Endodermal cell (in vitro differentiated cells): ENCODE results near the gene NKX2-4. TPM values are rescaled to one million over a fixed set of nuclear protein-coding genes. Genes with fewer than 3 reads are reported as not detected.
"Not testable (repeated sequence)": the region's sequence is repeated elsewhere in the genome, so short reads cannot be mapped to it uniquely, and the experiment has no call there.

Experiments
- DNase-seq: peaks from one replicate; pipeline ENCODE4 v3.0.0-alpha.2; 2017
- H3K27ac ChIP-seq: 2 replicates; pipeline ENCODE4 v1.5.1; 2013; ENCODE audit warnings: mild to moderate bottlenecking, low read depth, low read length, moderate library complexity
- H3K27me3 ChIP-seq: 2 replicates; pipeline ENCODE4 v1.6.1; 2013; ENCODE audit warnings: mild to moderate bottlenecking, low read length, moderate library complexity; ENCODE audit not compliant: insufficient read depth, control insufficient read depth, poor library complexity, severe bottlenecking
- H3K36me3 ChIP-seq: 2 replicates; pipeline ENCODE4 v1.7.0; 2013; ENCODE audit warnings: mild to moderate bottlenecking, low read length, moderate library complexity; ENCODE audit not compliant: control insufficient read depth, insufficient read depth
- H3K4me1 ChIP-seq: one replicate; pipeline ENCODE4 v1.7.0; 2013; ENCODE audit warnings: low read length; ENCODE audit not compliant: control insufficient read depth, insufficient read depth
- H3K4me3 ChIP-seq: 2 replicates; pipeline ENCODE4 v1.5.1; 2013; ENCODE audit warnings: mild to moderate bottlenecking, low read length, moderate library complexity
- H3K9ac ChIP-seq: 2 replicates; pipeline ENCODE4 v1.6.1; 2013; ENCODE audit warnings: mild to moderate bottlenecking, low read length, moderate library complexity; ENCODE audit not compliant: poor library complexity, severe bottlenecking; ENCODE audit errors: extremely low read depth
- H3K9me3 ChIP-seq: 2 replicates; pipeline ENCODE4 v1.6.1; 2013; ENCODE audit warnings: mild to moderate bottlenecking, low read length, moderate library complexity; ENCODE audit not compliant: control insufficient read depth
- H3K27ac Mint-ChIP-seq: 2 replicates; pipeline ENCODE4 v1.8.0; 2020; ENCODE audit warnings: mixed read lengths
- H3K27me3 Mint-ChIP-seq: 2 replicates; pipeline ENCODE4 v1.8.0; 2021; ENCODE audit warnings: mild to moderate bottlenecking, mixed read lengths; ENCODE audit not compliant: insufficient read depth
- H3K36me3 Mint-ChIP-seq: 2 replicates; pipeline ENCODE4 v1.8.0; 2020; ENCODE audit warnings: low read depth, mixed read lengths
- H3K4me1 Mint-ChIP-seq: 2 replicates; pipeline ENCODE4 v1.8.0; 2020; ENCODE audit warnings: mixed read lengths
- H3K4me3 Mint-ChIP-seq: 2 replicates; pipeline ENCODE4 v1.8.0; 2020; ENCODE audit warnings: mild to moderate bottlenecking, moderate library complexity, mixed read lengths
- H3K9me3 Mint-ChIP-seq: 2 replicates; pipeline ENCODE4 v1.8.0; 2020; ENCODE audit warnings: mild to moderate bottlenecking, mixed read lengths
- WGBS, 2 experiments: methylation state at CpG; one replicate each; pipeline versions ENCODE4 v1.1.5 to v1.1.7; 2013; ENCODE audit warnings: missing lambda C conversion rate in 2 of 2, mixed read lengths in 1 of 2; ENCODE audit not compliant: insufficient coverage in 1 of 2, insufficient read length in 1 of 2; 5-methylcytosine and 5-hydroxymethylcytosine counted together
- total RNA-seq, 2 donors: library from RNA; stranded (reverse); fragmentation: NEBNext Ultra II Directional in 1 of 2; extraction: Animal tissue kit (Norgen Biotek cat#: 25700) in 1 of 2; gene quantifications; 2 replicates in 1 of 2; 3 replicates in 1 of 2; pipeline ENCODE4 v1.2.1, GENCODE V29; 2021
- TF ChIP-seq, protein P1 (sequence below): fragments of 200-600 bp; sonication (generic); conservative IDR thresholded peaks from 2 replicates; pipeline ENCODE4 v1.5.0; 2021; ENCODE audit warnings: antibody characterized with exemption, mild to moderate bottlenecking

The NKX2-4 gene
- total RNA-seq, 2 donors from 2014 or later, result not detected

DNA sequence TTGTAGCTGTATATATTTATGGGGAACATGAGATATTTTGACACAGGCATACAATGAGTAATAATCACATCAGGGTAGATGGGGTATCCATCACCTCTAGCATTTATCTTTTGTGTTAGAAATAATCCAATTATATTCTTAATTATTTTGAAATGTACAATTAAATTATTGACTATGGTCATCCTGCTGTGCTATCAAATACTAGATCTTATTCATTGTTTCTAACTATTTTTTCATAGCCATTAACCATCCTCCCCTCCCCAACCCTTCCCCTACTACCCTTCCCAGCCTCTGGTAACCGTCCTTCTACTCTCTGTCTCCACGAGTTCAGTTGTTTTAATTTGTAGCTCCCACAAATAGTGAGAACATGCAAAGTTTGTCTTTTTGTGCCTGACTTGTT is 28.5 kb downstream of the NKX2-4 start:
- H3K9me3 ChIP-seq, result no peaks in the 10 kb centered on the region
- DNase-seq, result no peak
- H3K4me3 Mint-ChIP-seq, result no peak overlapping the region
- no peaks in the 10 kb centered on the region for H3K4me1 ChIP-seq
- no peaks in the 10 kb centered on the region for H3K27me3 ChIP-seq
- no peak overlapping the region for H3K27ac Mint-ChIP-seq
- no peaks in the 10 kb centered on the region for H3K9me3 Mint-ChIP-seq
- 42 to 47% methylated on average over 2 of the region's 2 CpGs for WGBS, 2 experiments
- TF ChIP-seq, protein P1, sequence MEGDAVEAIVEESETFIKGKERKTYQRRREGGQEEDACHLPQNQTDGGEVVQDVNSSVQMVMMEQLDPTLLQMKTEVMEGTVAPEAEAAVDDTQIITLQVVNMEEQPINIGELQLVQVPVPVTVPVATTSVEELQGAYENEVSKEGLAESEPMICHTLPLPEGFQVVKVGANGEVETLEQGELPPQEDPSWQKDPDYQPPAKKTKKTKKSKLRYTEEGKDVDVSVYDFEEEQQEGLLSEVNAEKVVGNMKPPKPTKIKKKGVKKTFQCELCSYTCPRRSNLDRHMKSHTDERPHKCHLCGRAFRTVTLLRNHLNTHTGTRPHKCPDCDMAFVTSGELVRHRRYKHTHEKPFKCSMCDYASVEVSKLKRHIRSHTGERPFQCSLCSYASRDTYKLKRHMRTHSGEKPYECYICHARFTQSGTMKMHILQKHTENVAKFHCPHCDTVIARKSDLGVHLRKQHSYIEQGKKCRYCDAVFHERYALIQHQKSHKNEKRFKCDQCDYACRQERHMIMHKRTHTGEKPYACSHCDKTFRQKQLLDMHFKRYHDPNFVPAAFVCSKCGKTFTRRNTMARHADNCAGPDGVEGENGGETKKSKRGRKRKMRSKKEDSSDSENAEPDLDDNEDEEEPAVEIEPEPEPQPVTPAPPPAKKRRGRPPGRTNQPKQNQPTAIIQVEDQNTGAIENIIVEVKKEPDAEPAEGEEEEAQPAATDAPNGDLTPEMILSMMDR, result no peak
- H3K36me3 ChIP-seq, result peaks cover 75% of the 10 kb centered on the region
- no peak overlapping the region for H3K9ac ChIP-seq
- no peak overlapping the region for H3K4me3 ChIP-seq
- peaks cover 9% of the 10 kb centered on the region for H3K4me1 Mint-ChIP-seq
- no peak overlapping the region for H3K27ac ChIP-seq
- peaks cover 43% of the 10 kb centered on the region for H3K36me3 Mint-ChIP-seq
- no peaks in the 10 kb centered on the region for H3K27me3 Mint-ChIP-seq

DNA sequence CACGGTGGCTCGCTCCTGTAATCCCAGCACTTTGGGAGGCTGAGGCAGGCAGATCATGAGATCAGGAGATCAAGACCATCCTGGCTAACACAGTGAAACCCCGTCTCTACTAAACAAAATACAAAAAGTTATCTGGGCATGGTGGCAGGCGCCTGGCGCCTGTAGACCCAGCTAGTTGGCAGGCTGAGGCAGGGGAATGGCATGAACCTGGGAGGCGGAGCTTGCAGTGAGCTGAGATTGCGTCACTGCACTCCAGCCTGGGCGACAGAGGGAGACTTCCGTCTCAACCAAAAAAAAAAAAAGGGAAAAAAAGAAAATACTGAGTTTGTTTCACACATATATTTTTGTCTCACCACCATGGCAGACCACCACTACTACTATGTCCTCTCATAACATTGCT is 31.1 kb downstream of the NKX2-4 start:
- H3K27me3 Mint-ChIP-seq, H3K27ac ChIP-seq, H3K4me3 Mint-ChIP-seq, H3K4me3 ChIP-seq, H3K9me3 ChIP-seq, H3K27ac Mint-ChIP-seq, H3K27me3 ChIP-seq, H3K9ac ChIP-seq, H3K4me1 ChIP-seq, DNase-seq, H3K9me3 Mint-ChIP-seq: not testable (repeated sequence)
- peaks cover 86% of the 10 kb centered on the region for H3K36me3 ChIP-seq
- 89 to 98% methylated on average over 7 to 9 of the region's 9 CpGs for WGBS, 2 experiments
- Mint-ChIP-seq H3K4me1 (peaks cover 12% of the 10 kb centered on the region), H3K36me3 (peaks cover 56% of the 10 kb centered on the region)

DNA sequence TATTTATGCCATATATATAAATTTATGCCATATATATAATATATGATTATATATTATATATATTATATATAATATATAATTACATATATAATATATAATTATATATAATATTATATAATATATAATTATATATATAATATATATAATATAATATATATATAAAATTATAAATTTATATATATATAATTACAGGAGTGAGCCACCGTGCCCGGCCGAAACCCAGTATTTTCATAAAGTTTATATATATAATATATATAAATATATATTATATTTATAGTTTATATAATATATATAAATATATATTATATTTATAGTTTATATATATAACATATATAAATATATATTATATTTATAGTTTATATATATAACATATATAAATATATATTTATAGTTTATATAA is 31.6 kb downstream of the NKX2-4 start:
- no peak overlapping the region for H3K27ac Mint-ChIP-seq
- DNase-seq, result no peak
- Histone ChIP-seq H3K27me3 (no peaks in the 10 kb centered on the region), H3K27ac (no peak overlapping the region), H3K36me3 (peaks cover 87% of the 10 kb centered on the region), H3K9me3 (no peaks in the 10 kb centered on the region), H3K4me3 (no peak overlapping the region), H3K9ac (no peak overlapping the region), H3K4me1 (no peaks in the 10 kb centered on the region)
- no peak overlapping the region for H3K4me3 Mint-ChIP-seq
- no CpG with 5 or more reads among the region's 3 CpGs for WGBS, 2 experiments
- H3K36me3 Mint-ChIP-seq, result peaks cover 58% of the 10 kb centered on the region
- H3K27me3 Mint-ChIP-seq, result no peaks in the 10 kb centered on the region
- TF ChIP-seq, protein P1, result no peak
- no peaks in the 10 kb centered on the region for H3K9me3 Mint-ChIP-seq
- peaks cover 13% of the 10 kb centered on the region for H3K4me1 Mint-ChIP-seq

DNA sequence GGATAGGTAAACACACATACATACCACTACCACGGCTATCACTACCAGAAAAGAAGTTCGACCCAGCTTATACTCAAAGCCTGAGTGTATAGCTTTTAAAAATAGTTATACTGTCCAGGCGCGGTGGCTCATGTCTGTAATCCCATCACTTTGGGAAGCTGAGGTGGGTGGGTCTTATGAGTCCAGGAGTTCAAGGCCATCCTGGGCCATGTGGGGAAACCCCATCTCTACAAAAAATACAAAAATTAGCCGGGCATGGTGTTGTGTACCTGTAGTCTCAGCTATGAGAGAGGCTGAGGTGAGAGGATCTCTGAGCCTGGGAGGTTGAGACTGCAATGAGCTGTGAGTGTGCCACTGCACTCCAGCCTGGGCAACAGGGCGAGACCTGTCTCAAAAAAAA is 32.9 kb downstream of the NKX2-4 start:
- Mint-ChIP-seq H3K4me3 (no peak overlapping the region), H3K27ac (no peak overlapping the region), H3K9me3 (no peaks in the 10 kb centered on the region), H3K36me3 (peaks cover 62% of the 10 kb centered on the region), H3K27me3 (no peaks in the 10 kb centered on the region), H3K4me1 (peaks cover 18% of the 10 kb centered on the region)
- no peaks in the 10 kb centered on the region for H3K4me1 ChIP-seq
- H3K9me3 ChIP-seq, result no peaks in the 10 kb centered on the region
- no peaks in the 10 kb centered on the region for H3K27me3 ChIP-seq
- H3K4me3 ChIP-seq, result no peak overlapping the region
- TF ChIP-seq, protein P1, result no peak
- no peak overlapping the region for H3K9ac ChIP-seq
- peaks cover 88% of the 10 kb centered on the region for H3K36me3 ChIP-seq
- no peak for DNase-seq
- no peak overlapping the region for H3K27ac ChIP-seq
- 94 to 100% methylated on average over 3 to 5 of the region's 6 CpGs for WGBS, 2 experiments
